GM18907 (cell line): ENCODE measurements around the gene ANKS1B.
A peak's percentile ranks its signal among the peaks of the same experiment; 100 is the strongest.
"Not testable (repeated sequence)": the region's sequence is repeated elsewhere in the genome, so short reads cannot be mapped to it uniquely, and the experiment has no call there.

Experiments
- ATAC-seq: cut with Tn5 transposase; IDR thresholded peaks from one replicate; pipeline ENCODE4 v1.9.1; 2021; ENCODE audit warnings: mild to moderate bottlenecking, moderate library complexity; ENCODE audit not compliant: unreplicated experiment

Gene ANKS1B

DNA sequence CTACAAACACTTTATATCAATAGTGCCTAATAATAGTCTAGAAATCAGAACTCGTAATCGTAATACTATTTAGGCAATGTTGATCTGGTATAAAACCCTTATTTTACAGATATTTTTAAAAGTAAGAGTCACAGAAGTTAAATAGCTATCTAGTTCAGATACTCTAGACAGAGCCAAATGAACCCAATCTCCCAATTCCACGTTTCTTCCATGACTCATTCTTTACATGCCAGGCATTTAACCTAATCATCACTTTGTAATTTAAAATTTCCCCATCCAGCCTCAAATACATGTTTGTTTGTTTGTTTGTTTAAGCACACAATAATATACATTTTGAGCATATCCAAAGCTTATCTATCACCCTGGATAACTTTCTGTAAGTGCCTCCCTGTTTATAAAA is 373.6 kb downstream of the ANKS1B start:
- ATAC-seq = no peak

DNA sequence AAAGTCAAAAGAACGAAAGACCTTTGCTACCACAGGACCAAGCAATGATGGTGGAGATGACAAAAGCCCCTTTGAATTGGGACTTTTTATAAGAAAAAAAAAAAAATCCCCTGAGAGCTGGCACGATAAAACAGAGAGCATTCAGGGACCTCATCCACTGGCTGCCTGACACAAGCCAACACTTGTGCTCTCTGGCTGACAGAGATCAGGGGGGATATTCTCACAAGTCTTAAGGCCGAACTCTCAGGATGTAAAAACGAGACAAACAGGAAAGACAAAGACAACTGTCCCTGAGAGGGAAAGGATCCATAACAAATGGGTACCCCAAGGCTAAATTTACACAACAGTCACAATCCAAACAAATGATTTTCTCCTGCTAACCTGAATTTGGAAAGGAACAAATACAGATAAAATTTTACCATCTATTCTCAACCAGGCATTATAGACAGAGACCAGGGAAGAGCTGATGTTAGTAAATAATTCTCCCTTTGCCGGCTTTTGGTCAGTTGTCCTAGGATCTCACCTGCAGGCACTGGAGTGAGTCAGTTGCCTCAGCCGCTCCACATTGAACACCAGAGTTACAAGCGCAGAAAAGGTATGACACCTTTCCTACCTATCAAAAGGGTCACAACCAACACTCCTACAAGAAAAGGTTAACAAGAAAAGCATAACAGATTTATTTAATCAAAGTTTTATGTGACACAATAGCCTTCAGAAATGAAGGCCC is 375.1 kb downstream of the ANKS1B start:
- ATAC-seq = no peak

DNA sequence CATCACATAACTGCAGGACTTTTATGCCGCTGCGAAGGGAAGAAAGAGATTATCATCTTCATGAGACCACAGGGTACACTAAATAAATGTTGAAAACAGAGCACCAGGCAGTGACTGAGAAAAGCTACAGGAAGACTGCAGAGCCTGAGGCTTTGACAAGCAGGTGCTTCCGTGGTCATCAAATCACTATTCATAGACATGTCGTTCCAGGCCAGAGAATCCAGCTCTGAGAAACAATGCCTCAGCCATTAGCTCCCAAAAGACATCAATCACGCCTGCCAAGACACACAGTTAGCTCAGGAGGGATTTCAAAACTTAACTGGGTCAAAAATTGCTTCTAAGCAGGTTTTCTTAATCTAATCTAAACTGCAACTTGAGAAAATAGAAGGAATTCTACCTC is 384.3 kb downstream of the ANKS1B start:
- peak; percentile 99 for ATAC-seq

DNA sequence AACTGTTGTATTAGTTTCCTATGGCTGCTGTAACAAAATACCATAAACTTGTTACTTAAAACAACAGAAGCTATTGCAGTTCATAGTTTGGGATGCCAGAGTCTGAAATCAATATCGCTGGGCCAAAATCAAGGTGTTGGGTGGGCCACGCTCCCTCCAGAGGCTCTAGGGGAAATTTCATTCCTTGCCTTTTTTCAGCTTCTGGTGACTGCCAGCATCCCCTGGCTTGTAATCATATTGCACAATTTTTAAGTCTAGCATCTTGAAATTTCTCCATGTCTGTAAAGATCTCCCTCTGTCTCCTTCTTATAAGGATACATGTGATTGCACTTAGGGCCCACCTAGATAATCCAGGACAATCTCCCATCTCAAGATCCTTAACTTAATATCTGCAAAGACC is 386.0 kb downstream of the ANKS1B start:
- no peak for ATAC-seq

DNA sequence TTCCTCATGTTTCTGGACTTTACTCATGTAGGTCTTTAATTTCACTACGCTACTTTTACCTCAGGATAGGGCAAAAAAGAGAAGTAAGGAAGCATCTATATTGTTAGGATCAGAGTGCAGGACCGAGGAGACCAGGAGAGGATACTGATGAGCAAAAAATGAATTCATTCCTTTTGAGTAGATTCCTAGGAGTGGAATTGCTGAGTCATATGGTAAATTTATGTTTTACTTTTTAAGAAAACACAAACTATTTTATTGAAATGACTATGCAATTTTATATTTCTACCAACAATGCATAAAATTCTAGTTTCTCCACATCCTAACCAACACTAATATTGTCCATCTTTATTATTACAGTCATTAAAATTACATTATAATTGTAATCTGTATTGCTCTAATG is 388.0 kb downstream of the ANKS1B start:
- no peak for ATAC-seq

DNA sequence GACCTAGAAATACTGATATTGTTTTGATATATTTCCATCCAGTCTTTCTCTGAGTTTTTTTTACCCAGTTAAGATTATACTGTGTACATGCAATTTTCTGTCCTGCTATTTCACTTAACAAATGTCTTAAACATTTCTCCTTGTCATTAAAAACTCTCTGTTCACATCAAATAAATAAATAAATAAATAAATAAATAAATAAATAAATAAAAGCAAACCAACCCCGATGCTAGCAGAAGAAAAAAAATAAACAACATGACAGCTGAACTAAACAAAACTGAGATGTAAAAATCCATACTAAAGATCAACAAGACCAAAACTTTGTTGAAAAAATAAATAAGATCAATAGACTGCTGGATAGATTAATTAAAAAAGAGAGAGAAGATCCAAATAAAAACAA is 407.6 kb downstream of the ANKS1B start:
- ATAC-seq = not testable (repeated sequence)

DNA sequence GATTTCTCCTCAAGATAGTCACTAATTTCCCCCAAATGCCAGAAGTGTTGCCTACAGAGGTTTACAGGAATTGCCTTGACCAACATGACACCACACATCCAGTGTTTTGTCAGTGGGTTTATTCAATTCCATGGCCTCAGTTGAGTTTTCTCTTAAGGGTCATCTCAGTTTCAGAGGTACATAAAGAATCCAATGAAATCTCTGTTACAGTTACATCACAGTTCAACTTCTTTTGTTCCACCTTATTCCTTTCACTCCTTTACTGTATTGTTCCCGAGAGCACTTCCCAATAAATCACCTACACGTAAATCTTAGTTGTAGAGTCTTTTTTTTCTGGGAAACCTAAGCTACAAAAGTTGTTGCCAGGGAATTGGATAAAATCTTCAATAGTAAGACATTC is 410.8 kb downstream of the ANKS1B start:
- no peak for ATAC-seq

DNA sequence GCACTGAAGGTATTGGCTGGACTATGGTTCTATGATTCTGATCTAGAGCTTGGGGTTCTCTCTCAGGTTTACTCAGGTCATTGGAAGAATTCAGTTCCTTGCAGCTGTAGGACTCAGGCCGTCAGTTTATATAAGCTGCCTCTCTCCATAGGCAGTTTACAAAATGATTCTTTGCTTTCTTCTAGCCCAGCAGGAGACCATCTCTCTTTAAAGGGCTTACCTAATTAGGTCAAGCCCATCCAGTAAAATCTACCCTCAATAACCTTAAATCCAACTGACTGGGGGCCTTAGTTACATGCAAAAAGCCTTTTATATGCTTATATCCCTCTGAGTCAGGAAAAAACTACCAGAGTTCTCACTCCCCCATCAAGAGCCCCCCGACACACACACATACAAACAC is 417.7 kb downstream of the ANKS1B start:
- no peak for ATAC-seq

DNA sequence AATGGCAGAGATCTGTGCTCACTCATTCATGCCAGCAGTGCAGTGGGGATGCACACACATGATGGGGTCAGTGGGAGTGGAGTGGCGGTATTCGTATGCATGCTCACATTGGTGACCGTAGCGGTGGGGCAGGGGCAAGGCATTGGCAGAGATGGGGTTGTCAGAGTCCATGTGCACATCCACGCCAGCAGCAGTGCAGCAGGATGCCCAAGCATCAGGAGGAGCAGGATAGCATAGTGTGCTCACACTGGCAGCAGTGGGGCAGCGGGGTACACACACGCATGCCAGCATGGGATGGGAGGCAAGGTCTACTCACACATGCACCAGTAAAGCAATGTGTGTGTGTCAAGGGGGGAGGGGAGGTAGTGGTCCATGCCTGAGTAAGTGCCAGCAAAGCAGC is 426.6 kb downstream of the ANKS1B start:
- ATAC-seq = no peak

DNA sequence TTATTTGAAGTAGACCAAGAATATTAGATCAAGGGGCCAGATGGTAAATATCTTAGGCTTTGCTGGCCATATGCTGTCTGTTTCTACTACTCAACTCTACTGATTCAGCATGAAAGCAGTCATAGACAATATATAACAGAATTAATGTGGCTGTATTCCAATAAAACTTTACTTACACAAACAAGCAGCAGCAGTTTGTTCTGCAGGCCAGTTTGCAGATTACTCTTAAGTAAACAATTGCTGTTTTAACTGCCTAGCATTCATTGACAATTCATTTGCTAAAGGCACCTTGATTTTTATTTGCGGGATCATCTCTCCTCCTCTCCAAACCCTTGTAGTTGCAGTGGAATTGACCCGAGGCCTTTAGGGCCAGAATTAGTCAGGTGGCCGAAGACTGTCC is 431.3 kb downstream of the ANKS1B start:
- ATAC-seq = no peak

DNA sequence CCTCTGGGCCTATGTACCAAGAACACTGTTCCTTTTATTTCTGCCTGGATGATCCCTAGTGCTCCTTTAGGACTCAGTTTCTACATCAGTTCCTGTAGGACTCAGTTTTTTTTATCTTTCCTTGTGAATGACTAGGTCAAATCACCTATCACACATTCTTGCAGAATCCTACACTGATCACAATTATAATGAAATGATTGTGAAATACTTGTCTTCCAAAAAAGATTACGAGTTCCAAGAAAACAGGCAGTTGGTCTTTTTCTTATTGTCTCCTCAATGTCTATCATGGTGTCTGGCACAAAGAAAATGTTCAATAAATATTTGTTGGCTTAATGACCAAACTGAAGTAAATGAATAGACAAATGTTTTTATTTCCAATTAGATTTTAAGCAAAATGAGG is 432.7 kb downstream of the ANKS1B start:
- no peak for ATAC-seq

DNA sequence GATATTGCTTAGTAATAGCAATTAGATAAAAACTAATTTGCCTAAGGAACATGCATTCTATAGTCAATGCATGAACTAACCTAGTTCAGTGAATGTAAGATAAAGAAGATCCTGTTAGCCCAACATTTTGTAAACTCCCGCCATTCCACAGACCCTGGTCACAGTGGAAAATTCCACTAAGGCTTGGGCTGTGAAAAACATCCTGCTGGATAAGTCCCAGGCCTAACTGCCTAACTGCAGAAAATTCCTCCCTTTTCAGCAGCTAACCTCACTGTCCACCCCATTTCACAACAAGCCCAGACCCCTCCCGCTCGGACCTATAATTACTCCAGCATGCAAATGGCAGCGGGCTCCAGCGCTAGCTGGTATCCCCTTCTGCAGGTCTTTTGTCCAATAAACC is 435.1 kb downstream of the ANKS1B start:
- no peak for ATAC-seq

DNA sequence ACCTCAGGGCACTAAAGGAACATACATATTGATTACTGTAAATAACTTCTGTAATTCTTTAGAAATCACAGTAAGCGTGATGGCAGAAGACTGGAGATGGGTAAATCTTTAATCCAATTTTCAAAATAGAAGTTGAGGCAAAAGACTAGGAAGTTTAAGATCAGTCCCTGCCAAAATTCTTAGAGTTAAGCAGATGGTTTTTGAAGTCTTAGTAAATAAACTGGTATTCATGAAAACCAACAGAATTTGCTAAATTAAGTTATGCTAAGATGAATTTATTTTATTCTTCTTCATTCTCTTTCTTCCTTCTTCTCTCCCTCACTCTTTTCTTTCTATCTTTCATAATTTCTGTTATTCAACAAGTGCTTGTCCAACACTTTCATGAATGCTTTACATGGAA is 435.5 kb downstream of the ANKS1B start:
- ATAC-seq = no peak

DNA sequence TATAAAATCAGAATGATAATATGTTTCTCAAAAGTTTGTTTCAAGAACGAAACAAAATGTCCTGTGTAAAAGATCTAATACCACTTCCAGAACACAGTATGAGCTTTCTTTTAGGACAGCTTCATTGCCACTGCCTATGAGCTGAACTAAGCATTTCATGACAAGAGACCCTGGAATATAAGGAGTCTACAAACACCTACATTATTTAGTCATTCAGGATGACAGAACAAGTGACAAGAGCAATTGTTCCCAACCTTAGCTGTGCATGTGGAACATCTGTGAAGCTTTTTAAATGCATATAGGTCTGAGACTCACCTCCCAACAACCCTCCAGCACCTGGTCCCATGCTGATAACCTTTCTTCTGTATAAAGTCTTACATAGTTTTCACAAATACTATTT is 440.3 kb downstream of the ANKS1B start:
- no peak for ATAC-seq

DNA sequence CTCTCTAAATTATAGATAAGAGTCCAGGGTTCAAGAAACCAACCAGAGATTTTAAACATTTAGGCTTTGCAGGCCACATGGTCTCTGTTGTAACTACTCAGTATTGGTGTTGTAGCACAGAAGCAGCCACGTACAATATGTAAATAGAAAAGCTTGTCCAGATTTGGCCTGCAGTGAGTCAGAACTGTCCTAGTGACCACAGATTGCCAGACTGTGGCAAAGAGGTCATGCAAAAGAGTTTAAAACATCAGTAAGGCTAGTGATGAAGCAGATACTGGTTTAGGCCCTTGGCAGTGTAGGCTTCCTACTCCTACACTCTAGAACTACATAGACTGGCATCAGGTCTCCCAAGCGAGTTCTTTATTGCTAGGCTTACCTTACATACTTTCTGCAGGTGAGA is 454.8 kb downstream of the ANKS1B start:
- peak; percentile 99 for ATAC-seq

DNA sequence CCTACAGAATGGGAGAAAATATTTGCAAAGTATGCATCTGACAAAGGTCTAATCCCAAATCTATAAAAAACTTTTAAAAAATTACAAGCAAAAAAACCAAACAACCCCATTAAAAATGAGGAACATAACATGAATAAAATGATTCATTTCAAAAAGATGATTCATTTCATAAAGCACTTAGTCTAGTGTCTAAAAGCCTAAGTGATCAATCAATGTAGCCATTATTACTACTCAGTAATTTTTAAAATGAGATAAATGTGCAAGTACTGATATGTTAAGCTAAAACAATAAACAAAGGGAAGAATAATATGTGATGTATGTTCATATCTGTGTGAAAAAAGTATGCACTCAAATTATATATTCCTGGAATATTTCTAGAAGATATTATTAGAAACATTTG is 456.3 kb downstream of the ANKS1B start:
- ATAC-seq = no peak

DNA sequence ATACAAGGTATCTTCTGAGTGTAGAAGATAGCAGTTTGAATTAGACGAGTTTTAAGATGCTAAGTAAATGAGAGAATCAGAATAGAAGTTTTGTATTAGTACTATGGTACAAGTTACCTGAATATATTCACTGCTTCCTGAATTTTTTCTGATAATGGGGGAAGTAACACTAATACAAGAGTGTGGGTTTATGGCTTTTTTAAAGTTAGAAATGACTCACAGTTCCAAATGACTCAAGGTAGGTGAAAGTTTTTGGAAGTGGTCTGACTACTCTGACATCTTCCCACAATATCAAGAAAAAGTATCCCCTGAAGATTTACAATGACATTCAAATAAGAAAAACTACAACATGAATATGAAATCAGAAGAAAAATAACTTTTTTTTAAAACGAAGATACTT is 460.9 kb downstream of the ANKS1B start:
- no peak for ATAC-seq

DNA sequence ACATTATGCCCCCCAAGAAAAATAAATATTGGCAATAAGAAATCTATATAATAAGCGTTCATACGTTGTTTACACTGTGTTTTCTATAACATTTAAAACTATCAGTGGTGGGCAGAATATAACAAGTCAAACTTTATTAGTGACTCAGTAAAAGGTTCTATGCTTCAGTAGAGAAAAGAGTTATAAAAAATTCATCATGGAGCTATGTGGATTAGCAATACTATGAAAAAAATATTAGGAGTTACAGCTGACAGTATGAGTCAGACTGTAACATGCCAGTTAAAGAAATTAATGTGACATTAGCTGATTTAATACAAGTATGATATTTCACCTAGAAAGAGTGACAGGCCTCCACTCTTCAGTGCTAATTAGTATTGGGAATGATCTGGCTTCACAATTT is 462.3 kb downstream of the ANKS1B start:
- no peak for ATAC-seq

DNA sequence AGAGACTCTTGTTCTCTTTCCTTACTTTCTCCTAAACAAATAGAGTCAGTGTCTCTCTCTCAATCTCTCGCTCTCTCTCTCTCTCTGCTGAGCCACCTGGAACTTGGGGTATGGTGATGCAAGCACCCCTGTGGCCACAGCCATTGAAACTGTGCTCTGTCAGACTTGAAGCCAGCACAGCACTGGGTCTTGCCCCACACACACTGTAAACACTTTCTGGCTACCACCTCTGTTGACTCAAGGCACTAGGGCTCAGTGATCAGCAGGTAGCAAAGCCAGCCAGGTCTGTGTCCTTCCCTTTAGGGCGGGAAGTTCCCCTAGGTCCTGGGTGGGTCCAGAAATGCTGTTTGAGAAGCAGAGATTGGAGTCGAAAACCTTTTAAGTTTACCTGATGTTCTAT is 463.1 kb downstream of the ANKS1B start:
- ATAC-seq = no peak

DNA sequence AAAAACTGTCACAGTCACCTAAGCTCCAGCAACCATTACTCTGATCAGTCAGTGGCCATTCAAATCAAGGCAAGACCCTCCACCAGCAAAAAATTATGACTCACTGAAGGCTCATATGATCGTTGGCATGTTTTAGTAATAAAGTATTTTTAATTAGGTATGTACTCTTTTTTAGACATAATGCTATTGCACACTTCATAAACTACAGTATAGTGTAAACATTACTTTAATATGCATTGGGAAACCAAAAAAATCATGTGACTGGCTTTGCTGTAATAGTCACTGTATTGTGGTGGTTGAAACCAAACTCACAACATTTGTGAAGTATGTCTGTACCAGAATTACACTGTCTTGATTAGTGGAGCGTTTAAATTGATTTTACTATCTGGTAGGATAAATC is 471.7 kb downstream of the ANKS1B start:
- ATAC-seq = no peak

DNA sequence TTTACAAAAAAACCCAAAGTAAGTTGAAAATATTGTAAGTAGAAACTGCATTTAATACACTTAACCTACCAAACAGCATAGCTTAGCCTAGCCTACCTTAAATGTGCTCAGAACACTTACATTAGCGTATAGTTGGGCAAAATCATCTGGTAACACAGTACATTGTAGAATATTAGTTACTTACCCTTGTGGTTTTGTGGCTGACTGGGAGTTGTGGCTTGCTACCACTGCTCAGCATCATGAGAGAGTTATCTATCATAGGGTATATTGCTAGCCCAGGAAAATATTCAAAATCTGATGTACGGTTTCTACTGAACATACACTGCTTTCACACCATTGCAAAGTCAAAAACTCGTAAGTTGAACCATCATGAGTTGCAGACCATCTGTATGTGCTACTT is 478.9 kb downstream of the ANKS1B start:
- no peak for ATAC-seq

DNA sequence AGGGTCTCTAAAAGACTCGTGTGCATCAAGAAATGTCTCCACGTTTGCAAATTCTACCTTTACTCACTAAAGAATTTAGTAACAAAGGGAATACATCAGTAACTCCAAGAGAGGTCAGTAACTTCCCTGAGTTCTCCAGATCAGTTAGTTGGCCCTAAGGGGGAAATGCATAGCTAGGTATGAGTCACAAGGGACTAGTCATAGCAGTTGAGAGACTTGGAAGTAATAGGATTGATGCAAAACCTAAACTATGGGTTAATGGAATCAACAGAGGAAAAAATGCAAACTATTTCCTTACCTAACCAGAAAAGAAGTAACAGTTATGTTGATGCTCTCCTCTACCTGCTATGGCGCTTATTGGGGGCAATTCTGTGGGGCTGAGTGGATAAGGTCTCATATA is 486.0 kb downstream of the ANKS1B start:
- no peak for ATAC-seq

DNA sequence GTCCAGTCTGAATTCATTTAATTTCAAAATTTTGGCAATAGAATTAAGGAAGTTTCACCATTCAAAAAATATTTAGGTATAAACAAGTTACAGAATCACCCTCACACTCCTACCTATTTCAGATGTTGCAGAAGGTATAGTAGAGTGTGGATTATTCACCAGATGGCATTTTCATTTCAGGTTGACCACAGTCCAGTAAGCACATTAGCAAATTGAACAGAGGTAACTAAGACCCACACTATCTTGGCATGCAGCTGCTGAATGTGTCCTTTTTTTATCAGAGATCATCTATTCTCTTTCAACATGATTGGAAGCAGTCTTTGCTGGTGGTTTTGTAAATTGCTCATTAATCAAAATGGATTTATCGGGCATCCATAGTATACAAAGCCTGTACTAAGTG is 488.9 kb downstream of the ANKS1B start:
- ATAC-seq = no peak
